Measurements from ENCODE around the gene LUC7L.
"Not testable (repeated sequence)": the region's sequence is repeated elsewhere in the genome, so short reads cannot be mapped to it uniquely, and the experiment has no call there.

LUC7L gene

DNA sequence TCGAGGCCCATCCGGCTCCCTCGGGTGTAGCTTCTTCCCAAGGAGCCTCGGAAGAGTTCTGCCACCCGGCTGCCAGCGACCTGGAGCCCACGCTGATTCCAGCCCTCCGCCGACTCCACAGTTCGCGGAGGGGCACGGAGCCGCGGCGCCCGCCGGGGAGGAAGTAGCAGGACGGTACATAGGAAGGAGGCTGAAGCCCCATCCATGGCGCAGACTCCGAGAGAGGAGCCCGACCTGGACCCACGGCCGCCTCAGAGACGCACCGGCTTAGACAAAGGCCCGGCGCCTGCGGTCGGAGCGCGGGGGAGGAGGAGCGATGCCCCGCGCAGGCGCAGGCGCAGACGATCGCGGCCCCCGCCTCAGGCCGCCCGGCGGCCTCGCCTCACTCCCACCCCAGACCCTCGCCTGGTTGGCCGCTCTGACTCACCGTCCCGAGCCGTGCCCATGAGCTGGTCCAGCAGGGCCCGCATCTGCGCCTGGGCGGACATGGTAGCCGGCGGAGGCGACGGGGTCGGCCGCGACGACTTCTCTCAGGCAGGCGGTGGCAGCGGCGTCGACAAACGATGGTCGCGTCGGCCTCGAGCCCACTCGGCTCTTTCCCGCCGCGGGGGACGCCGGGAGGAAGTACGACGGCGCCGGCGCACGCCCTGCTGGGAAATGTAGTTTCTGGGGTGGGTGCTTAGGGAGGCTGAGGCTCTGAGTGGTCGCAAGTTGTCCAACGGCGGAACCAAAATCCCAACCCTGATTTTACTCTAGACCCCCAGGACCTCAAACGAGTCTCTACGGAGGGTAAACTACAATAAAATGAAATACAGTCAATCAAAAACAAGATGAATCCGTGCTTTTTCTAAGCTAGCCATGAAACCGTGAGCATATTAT, at the start of gene LUC7L:
Gene LUC7L (minus strand): TSS at position 598 of the 879 bp plus-strand sequence. CDS start 110 bp downstream, at position 488.
- DNase-seq (ENCODE audit: low read depth in 2 of 2): peak; percentile 82 to 85

GRCh38 chr16:278863-279366, 49.7 kb upstream of the LUC7L start:
- DNase-seq (ENCODE audit: low read depth in 2 of 2): no peak

DNA sequence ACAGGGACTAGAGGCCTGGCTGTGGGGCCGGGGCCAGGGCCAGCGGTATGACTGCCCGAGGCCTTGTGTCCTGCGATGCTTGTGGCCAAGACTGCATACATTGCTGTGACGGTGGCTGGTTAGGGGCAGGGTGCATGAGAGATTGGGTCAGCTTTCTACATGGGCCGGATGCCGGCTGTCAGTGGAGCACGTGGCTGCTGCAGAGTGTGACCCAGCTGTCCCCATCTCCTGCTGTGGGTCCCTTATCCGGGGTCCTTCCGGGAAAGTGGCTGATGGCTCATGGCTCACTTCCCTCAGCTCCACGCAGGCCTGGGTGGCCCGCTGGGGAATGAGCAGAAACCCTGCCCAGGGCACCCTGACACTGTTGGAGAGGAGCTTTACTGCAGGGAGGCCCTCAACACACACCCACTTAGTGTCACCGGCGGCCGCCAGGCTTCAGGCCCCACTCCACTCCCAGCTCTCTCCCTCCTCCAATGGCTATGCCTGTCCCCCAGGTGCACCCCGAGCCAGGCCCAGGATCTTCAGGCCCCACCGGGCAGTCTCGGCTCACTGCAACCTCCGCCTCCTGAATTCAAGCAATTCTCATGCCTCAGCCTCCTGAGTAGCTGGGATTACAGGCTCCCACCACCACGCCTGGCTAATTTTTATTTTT, 47.3 kb upstream of the LUC7L start:
- no peak for DNase-seq (ENCODE audit: low read depth in 2 of 2)

- DNase-seq (ENCODE audit: low read depth in 2 of 2): no peak
Measured at GRCh38 chr16:275786-276232, 46.6 kb upstream of the LUC7L start, which contains the start of gene RGS11. RGS11 (minus strand) TSS chr16:275944; CDS start chr16:275911, 33 bp downstream.

GRCh38 chr16:275041-275641, 45.9 kb upstream of the LUC7L start:
- peak in 1 of 2 donors; percentile 16 for DNase-seq (ENCODE audit: low read depth in 2 of 2)

GRCh38 chr16:273547-274421, 44.5 kb upstream of the LUC7L start:
- no peak for DNase-seq (ENCODE audit: low read depth in 2 of 2)

DNA sequence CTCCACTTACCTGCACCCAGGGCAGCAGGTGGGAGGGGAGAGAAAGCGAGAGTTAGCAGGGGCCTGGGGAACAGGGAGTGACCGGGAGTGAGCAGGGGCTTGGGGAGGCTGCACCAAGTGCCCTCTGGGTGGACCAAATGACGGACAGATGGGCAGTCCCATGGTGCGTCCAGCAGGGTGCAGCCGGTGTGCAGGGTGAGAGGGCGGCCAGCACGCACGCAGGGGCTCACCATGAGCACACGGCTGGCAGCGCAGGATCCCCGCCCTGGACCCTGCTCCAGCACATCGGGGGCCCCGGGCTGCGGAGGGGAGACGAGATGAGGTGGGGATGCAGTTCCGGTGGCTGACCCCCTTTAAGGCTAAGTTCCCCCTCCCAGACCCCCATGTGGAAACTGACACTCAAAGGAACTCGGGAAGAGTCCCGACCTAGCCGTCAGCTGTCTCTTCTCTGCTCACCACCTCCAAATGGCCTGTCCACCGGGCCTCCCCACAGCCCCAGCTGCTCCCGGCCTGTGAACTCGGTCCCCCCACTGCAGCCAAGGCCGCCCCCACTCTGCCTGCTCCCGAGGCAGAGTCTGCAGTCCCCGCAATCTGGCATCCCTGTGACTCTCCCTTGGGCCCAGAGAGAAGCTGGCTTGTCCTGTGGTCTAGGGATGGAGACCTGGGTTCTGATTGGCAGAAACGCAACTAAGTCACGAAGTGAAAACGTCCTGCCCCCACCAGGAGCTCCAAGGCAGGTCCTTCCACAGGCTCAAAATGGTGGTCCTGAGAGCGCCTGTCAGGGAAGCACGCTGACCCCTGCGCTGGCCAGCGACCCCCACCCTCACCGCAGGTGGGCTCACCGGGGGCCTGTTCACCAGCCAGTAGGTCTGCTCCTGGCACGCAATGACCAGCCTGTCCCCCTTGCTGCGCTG, 43.6 kb upstream of the LUC7L start:
- DNase-seq (ENCODE audit: low read depth in 2 of 2): no peak

DNA sequence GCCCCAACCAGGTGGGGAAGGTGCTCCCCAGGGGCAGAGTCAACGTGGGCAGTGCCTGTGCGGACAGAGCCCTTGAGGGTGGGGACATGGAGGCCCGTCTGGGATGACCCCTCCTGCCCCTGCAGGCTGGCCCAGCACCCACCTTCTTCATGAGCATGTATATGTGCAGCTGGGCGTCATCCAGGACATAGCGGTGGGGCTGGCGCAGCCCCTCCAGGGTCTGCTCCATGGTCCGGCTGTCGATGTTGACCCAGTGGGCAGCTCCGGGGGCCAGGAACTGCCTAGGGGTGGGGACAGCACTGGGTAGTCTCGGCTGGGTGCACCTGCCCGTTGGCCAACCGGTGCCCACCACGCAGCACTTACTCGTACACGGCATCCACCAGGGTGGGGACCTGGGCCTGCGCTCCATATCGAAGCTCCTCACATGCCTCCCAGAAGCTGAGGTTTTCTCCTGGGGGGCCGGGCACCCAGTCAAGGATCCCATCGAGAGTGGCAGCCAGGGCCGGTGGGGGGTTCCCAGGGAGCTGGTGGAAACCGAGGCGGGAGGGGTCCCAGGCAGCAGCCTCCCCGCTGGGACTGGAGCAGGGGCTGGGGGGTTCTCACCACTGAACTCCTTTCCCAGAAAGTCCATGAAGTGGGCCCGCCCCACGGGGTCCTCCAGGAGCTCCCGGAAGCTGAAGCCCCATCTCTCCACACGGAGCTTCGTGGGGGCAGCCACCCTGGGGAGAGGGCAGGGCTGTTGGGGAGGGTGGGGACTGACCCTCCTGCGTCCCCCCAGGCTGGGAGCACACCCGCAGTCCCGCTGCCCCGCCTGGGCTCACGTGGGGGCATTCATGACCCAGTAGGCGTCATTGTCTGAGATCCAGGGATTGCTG, 41.4 kb upstream of the LUC7L start:
- DNase-seq (ENCODE audit: low read depth in 2 of 2): no peak

- DNase-seq (ENCODE audit: low read depth in 2 of 2): no peak
Measured at GRCh38 chr16:269061-269796, 40.0 kb upstream of the LUC7L start.

DNA sequence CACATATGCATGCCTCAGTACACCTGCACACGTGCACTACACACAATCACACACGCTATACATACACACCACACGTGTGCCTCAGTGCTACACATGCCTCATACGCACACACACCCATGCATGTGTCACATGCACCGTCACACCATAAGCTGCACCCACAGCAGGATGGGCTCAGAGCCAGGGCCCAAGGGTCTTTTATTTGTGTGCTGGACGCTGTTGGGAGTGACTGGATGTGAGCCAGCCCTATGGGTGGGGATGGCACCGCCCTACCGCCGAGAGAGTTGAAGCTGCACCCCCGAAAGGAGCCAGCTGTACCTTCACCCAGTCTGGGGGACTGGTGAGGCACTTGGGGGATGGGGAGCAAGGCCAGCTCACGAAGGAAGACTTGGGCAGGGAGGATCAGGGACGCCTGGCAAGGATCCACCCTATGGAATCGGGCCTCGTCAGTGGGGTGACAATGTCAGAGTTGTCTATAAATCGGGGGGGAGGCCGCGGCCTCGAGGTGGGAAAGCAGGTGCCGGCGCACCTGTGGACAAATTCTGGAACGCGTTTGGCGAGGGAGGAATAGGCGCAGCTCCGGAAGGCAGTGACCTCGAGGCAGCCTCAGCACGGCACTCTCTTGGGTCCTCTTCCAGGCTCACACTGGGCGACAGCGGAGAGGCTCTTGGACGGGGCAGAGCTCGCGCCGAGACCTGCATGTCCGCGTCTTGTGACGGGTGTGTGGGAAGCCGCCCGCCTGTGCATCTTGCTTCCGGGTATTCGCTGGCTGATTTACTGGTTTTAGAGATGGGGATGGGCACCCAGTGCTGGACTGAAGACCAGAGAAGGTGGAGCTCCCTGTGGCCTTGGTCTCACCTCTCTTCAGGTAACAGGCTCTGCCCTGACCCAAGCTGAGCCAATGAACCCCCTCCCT, 39.1 kb upstream of the LUC7L start:
- no peak for DNase-seq (ENCODE audit: low read depth in 2 of 2)

GRCh38 chr16:267562-267961, 38.3 kb upstream of the LUC7L start:
- not testable (repeated sequence) for DNase-seq (ENCODE audit: low read depth in 2 of 2)

- DNase-seq (ENCODE audit: low read depth in 2 of 2): no peak
Measured at GRCh38 chr16:266258-267164, 37.3 kb upstream of the LUC7L start.

DNA sequence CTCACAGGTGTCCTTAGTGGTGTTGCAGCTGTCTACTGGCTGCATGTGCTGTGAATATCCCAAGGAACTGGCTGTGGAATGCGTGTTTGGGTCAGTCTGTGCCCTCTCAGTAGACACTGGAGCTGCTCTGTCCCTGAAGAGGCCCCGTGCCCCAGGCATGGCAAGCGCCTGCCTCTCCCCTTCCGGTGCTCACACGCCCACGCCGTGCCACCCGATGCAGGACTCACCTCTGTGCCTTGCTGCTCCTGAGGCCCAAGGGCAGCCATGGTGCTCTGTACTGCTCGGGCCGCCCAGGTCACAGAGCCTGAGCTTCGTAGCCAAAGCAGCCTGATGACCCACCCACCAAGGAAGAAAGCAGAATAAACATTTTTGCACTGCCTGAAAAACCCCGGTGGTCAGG, 36.5 kb upstream of the LUC7L start:
- DNase-seq (ENCODE audit: low read depth in 2 of 2): no peak

GRCh38 chr16:265002-265529, 35.8 kb upstream of the LUC7L start:
- DNase-seq (ENCODE audit: low read depth in 2 of 2): no peak

- DNase-seq (ENCODE audit: low read depth in 2 of 2): no peak
Measured at GRCh38 chr16:264440-264951, 35.2 kb upstream of the LUC7L start.

GRCh38 chr16:263944-264343, 34.7 kb upstream of the LUC7L start:
- DNase-seq (ENCODE audit: low read depth in 2 of 2): no peak

Measured in stimulated activated CD4-positive, alpha-beta T cell treated with anti-CD3 and anti-CD28 coated beads, Interleukin-4, amount 100 ng/mL, for 48 hours (primary cell).